ENCODE measurements around the gene TBC1D8. TPM values are rescaled to one million over a fixed set of nuclear protein-coding genes. Genes with fewer than 3 reads are reported as not detected.

Gene TBC1D8
- total and polyA plus RNA-seq, 2 experiments from 2014 or later = 18.0 to 36.9 TPM

GRCh38 chr2:100999995-101000394, 151.2 kb downstream of the TBC1D8 start:
- Histone ChIP-seq H3K4me1 (ENCODE audit: insufficient read depth) (peaks cover 11% of the 10 kb centered on the region), H3K4me2 (no peak overlapping the region), H3K4me3 (no peak overlapping the region), H3F3A (replicated peaks; ENCODE audit: low read depth) (peaks cover 15% of the 10 kb centered on the region), H4K20me1 (replicated peaks; ENCODE audit: insufficient read depth) (peaks cover 16% of the 10 kb centered on the region), H3K27me3 (ENCODE audit: insufficient read depth) (0 out of 2 replicates have a peak, but pooled peaks cover 4% of the 10 kb centered on the region), H3K27ac (ENCODE audit: low read depth) (no peak overlapping the region), H3K36me3 (ENCODE audit: insufficient read depth) (peaks cover 23% of the 10 kb centered on the region), H3K9me2 (ENCODE audit: insufficient read depth) (no peaks in the 10 kb centered on the region), H2AFZ (no peak overlapping the region), H3K79me2 (replicated peaks; ENCODE audit: insufficient read depth) (peaks cover 29% of the 10 kb centered on the region)
- Mint-ChIP-seq H3K9me3 (peaks cover 11% of the 10 kb centered on the region), H3K4me1 (peaks cover 18% of the 10 kb centered on the region), H3K36me3 (ENCODE audit: low read depth) (peaks cover 27% of the 10 kb centered on the region), H3K27me3 (ENCODE audit: insufficient read depth, low read depth, poor library complexity) (peaks cover 30% of the 10 kb centered on the region), H3K4me3 (no peak overlapping the region), H3K27ac (no peak overlapping the region)
- no peak for DNase-seq (ENCODE audit: low spot score)
- TF ChIP-seq NANOG (IDR thresholded peaks at IDR 0.05; ENCODE audit: borderline replicate concordance) = no peak
- TF ChIP-seq ZNF331 (CRISPR knock-in tag; IDR thresholded peaks at IDR 0.05; ENCODE audit: low read depth) = no peak
- TF ChIP-seq EZH2 (IDR thresholded peaks at IDR 0.05; ENCODE audit: low read depth, unreplicated experiment) = no peak
- no peak for TF ChIP-seq POLR2AphosphoS5 (IDR thresholded peaks at IDR 0.05; ENCODE audit: low read depth)
- TF ChIP-seq ZNF114 (CRISPR knock-in tag; IDR thresholded peaks at IDR 0.05) = no peak
- no peak for TF ChIP-seq CTCF (conservative IDR thresholded peaks at IDR 0.05; ENCODE audit: low read depth in 2 of 2)
- TF ChIP-seq STAT1 (IDR thresholded peaks at IDR 0.05; ENCODE audit: unreplicated experiment) = no peak
- no peak for TF ChIP-seq REST (IDR thresholded peaks at IDR 0.05; ENCODE audit: unreplicated experiment)
- TF ChIP-seq, protein P1, sequence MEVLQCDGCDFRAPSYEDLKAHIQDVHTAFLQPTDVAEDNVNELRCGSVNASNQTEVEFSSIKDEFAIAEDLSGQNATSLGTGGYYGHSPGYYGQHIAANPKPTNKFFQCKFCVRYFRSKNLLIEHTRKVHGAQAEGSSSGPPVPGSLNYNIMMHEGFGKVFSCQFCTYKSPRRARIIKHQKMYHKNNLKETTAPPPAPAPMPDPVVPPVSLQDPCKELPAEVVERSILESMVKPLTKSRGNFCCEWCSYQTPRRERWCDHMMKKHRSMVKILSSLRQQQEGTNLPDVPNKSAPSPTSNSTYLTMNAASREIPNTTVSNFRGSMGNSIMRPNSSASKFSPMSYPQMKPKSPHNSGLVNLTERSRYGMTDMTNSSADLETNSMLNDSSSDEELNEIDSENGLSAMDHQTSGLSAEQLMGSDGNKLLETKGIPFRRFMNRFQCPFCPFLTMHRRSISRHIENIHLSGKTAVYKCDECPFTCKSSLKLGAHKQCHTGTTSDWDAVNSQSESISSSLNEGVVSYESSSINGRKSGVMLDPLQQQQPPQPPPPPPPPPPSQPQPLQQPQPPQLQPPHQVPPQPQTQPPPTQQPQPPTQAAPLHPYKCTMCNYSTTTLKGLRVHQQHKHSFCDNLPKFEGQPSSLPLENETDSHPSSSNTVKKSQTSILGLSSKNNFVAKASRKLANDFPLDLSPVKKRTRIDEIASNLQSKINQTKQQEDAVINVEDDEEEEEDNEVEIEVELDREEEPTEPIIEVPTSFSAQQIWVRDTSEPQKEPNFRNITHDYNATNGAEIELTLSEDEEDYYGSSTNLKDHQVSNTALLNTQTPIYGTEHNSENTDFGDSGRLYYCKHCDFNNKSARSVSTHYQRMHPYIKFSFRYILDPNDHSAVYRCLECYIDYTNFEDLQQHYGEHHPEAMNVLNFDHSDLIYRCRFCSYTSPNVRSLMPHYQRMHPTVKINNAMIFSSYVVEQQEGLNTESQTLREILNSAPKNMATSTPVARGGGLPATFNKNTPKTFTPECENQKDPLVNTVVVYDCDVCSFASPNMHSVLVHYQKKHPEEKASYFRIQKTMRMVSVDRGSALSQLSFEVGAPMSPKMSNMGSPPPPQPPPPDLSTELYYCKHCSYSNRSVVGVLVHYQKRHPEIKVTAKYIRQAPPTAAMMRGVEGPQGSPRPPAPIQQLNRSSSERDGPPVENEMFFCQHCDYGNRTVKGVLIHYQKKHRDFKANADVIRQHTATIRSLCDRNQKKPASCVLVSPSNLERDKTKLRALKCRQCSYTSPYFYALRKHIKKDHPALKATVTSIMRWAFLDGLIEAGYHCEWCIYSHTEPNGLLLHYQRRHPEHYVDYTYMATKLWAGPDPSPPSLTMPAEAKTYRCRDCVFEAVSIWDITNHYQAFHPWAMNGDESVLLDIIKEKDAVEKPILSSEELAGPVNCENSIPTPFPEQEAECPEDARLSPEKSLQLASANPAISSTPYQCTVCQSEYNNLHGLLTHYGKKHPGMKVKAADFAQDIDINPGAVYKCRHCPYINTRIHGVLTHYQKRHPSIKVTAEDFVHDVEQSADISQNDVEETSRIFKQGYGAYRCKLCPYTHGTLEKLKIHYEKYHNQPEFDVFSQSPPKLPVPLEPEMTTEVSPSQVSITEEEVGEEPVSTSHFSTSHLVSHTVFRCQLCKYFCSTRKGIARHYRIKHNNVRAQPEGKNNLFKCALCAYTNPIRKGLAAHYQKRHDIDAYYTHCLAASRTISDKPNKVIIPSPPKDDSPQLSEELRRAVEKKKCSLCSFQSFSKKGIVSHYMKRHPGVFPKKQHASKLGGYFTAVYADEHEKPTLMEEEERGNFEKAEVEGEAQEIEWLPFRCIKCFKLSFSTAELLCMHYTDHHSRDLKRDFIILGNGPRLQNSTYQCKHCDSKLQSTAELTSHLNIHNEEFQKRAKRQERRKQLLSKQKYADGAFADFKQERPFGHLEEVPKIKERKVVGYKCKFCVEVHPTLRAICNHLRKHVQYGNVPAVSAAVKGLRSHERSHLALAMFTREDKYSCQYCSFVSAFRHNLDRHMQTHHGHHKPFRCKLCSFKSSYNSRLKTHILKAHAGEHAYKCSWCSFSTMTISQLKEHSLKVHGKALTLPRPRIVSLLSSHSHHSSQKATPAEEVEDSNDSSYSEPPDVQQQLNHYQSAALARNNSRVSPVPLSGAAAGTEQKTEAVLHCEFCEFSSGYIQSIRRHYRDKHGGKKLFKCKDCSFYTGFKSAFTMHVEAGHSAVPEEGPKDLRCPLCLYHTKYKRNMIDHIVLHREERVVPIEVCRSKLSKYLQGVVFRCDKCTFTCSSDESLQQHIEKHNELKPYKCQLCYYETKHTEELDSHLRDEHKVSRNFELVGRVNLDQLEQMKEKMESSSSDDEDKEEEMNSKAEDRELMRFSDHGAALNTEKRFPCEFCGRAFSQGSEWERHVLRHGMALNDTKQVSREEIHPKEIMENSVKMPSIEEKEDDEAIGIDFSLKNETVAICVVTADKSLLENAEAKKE (CRISPR knock-in tag; IDR thresholded peaks at IDR 0.05) = no peak
- ATAC-seq = no peak

Measured in GM23338 (cell line).